Mucosa of descending colon (tissue), 3 donors: ENCODE measurements around the gene ANO3. TPM values are rescaled to one million over a fixed set of nuclear protein-coding genes. Genes with fewer than 3 reads are reported as not detected.

Experiments
- ATAC-seq: fragments of 200-7000 bp; cut with Tn5 transposase; one replicate; pipeline ENCODE4 v1.9.1; 2020; ENCODE audit warnings: mild to moderate bottlenecking, moderate library complexity
- DNase-seq, 3 donors: peaks; one replicate each; pipeline ENCODE4 v3.0.0-alpha.2; 2020
- H3K36me3 ChIP-seq: fragments of 200-600 bp; one replicate; pipeline ENCODE4 v1.8.0; 2021; ENCODE audit warnings: low read depth, mild to moderate bottlenecking
- H3K4me1 ChIP-seq: fragments of 200-600 bp; one replicate; pipeline ENCODE4 v1.8.0; 2021; ENCODE audit warnings: low read depth, mild to moderate bottlenecking
- H3K4me3 ChIP-seq: fragments of 200-600 bp; one replicate; pipeline ENCODE4 v1.8.0; 2021; ENCODE audit warnings: mild to moderate bottlenecking
- H3K9me3 ChIP-seq: fragments of 200-600 bp; one replicate; pipeline ENCODE4 v1.8.0; 2021; ENCODE audit warnings: mild to moderate bottlenecking
- intact Hi-C, 2 donors: fragments of 100-400 bp; cut with DNase I in 1 of 2; cut with micrococcal nuclease in 1 of 2; formaldehyde crosslinking; loops; one replicate each; pipeline versions ENCODE4 v1.11.0 to v1.11.1; 2022; cut with DNase I, micrococcal nuclease
- total RNA-seq, 3 donors: library from RNA; stranded (reverse); fragmentation: NEBNext Ultra II Directional in 2 of 3; extraction: Animal tissue kit (Norgen Biotek cat#: 25700) in 2 of 3; gene quantifications; one replicate each; pipeline versions ENCODE4 v1.2.1 to v1.2.4, GENCODE V29; 2021 to 2023
- TF ChIP-seq, protein P1 (sequence below): fragments of 200-600 bp; IDR thresholded peaks from one replicate; pipeline ENCODE4 v1.8.0; 2022; ENCODE audit warnings: antibody characterized with exemption, mild to moderate bottlenecking
- donor health status: DM: no; HTN: no; CAD: no; lungs with moderate emphysema.
- donor health status: DM: no; HTN: no; CAD: no.
- donor health status: DM: no; HTN: yes; CAD: no.

ANO3 gene
- total RNA-seq, 3 donors from 2014 or later: 0.31 to 1.3 (median 0.35) TPM

DNA sequence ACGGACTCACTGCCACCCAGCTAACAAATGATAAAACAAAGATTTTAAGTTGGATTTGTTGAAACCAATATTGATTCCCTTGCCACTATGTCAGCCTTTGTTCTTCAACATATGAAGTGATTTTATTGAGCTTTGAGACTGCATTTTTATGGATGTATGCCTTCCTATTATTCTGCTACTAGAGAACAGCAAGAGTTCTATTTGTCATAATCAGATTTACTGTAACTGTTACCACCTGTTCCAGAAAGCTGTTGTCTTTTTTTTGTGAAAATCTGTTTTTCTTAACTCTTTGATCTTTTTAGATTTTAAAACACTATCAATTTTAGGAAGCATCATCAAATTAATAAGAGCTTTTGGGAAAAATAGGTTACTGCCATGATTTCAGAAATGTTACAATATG is 125.7 kb downstream of the ANO3 start:
- ATAC-seq: no peak
- intact Hi-C loops: no loop called here
- Histone ChIP-seq H3K4me1 (no peaks in the 10 kb centered on the region), H3K36me3 (no peaks in the 10 kb centered on the region), H3K4me3 (no peak overlapping the region), H3K9me3 (no peaks in the 10 kb centered on the region)
- TF ChIP-seq, protein P1, sequence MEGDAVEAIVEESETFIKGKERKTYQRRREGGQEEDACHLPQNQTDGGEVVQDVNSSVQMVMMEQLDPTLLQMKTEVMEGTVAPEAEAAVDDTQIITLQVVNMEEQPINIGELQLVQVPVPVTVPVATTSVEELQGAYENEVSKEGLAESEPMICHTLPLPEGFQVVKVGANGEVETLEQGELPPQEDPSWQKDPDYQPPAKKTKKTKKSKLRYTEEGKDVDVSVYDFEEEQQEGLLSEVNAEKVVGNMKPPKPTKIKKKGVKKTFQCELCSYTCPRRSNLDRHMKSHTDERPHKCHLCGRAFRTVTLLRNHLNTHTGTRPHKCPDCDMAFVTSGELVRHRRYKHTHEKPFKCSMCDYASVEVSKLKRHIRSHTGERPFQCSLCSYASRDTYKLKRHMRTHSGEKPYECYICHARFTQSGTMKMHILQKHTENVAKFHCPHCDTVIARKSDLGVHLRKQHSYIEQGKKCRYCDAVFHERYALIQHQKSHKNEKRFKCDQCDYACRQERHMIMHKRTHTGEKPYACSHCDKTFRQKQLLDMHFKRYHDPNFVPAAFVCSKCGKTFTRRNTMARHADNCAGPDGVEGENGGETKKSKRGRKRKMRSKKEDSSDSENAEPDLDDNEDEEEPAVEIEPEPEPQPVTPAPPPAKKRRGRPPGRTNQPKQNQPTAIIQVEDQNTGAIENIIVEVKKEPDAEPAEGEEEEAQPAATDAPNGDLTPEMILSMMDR: no peak
- DNase-seq: no peak

DNA sequence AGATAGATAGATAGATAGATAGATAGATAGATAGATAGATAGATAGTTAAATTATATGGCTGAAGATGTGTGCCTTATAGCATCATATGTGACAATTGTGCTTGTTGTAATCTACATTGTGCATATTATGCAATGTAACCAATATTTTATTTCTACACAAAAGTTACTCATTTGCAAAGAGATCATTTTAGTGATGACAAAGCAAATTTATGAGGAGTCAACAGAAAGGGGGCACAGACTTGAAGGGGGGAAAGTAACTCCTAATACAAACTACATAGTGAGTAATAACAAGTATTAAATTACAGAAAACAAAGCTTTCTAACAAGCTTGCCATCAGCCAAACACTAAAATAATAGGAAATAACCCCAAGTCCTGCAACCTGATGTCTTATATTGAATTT is 133.3 kb downstream of the ANO3 start:
- no peaks in the 10 kb centered on the region for H3K9me3 ChIP-seq
- TF ChIP-seq, protein P1: no peak
- H3K4me1 ChIP-seq: no peaks in the 10 kb centered on the region
- intact Hi-C loops: no loop called here
- ATAC-seq: no peak
- no peak overlapping the region for H3K4me3 ChIP-seq
- DNase-seq: no peak
- H3K36me3 ChIP-seq: no peaks in the 10 kb centered on the region

DNA sequence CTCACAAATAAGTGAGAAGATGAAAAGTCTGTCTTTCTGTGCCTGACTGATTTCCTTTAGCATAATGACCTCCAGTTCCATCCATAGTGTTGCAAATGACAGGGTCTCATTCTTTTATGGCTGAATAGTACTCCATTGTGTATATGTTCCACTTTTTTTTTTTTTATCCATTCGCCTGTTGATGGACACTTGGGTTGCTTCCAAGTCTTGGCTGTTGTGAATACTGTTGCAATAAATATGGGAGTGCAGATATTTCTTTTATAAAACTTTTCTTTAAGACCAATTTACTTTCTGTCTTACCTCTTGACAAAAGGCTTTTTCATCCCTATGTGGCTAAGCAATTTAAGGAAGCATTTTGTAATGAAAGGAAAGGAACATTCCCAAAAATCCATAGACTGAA is 135.6 kb downstream of the ANO3 start:
- no peaks in the 10 kb centered on the region for H3K4me1 ChIP-seq
- no peak for DNase-seq
- intact Hi-C loops: no loop called here
- TF ChIP-seq, protein P1: no peak
- no peak for ATAC-seq
- H3K36me3 ChIP-seq: no peaks in the 10 kb centered on the region
- no peaks in the 10 kb centered on the region for H3K9me3 ChIP-seq
- no peak overlapping the region for H3K4me3 ChIP-seq

DNA sequence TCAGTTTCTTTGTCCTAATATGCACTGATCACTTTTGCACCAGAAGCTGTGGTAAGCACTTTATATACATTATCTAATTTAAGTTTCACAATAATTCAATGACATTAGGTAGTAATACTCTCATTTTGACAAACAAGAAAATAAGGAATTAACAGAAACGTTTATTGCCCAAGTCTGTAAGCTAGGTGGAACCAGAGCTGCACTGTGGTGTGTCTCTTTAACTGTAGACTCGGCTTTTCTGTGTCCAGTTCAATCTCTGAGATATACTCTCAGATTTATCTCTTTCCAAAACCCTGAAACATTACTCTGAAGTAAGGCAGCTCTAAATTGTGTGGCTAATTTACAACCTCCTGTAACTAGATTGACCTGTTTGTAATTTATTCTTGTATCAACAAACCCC is 139.1 kb downstream of the ANO3 start:
- H3K9me3 ChIP-seq: no peaks in the 10 kb centered on the region
- no peaks in the 10 kb centered on the region for H3K36me3 ChIP-seq
- H3K4me3 ChIP-seq: no peak overlapping the region
- no peaks in the 10 kb centered on the region for H3K4me1 ChIP-seq
- intact Hi-C loops: no loop called here
- ATAC-seq (no peak), DNase-seq (no peak)
- TF ChIP-seq, protein P1: no peak

DNA sequence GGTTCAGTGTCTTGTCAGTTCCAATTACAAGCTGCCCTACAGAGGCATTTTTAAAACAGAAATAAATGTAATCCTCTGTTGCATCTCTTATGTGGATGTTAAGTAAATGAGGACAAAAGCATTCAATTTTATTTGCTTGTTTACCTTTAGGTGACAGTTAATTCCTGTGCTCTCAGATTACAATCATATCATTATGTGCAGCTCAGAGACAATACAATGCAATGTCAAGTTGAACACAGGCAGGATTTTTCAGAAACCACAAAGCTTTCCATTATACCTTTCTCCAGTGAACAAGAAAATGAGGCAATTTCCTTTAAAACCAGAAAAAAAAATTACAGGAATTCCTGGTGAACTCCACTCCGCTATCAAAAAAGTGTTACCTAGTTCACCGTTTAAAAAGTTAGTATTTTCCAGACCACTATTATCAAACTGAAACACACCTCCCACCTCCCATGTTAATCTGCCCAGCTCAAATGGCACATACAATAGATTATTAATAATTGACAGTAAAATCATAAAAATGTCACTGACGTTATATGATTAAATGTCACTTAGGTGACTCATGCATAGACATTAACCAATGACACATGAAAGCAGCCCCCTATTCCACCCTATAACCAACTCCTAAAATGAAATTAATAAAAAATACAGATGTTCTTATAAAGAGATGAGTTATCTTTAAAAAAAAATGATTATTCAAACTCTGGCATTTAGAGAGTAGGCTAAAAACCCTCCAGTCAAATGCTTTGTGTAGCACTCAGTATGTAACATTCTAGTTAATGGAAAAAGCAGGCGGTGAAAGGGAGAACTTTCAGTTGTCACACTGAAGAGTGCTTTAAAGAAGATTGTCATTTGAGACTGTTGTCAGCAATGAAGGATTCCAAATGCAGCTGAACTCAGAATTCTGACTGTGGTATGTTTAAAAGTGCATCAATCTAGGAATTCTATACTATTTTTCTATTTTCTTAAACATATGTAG is 141.6 kb downstream of the ANO3 start:
- no peak for DNase-seq
- Histone ChIP-seq H3K4me1 (no peaks in the 10 kb centered on the region), H3K9me3 (no peaks in the 10 kb centered on the region), H3K36me3 (no peaks in the 10 kb centered on the region), H3K4me3 (no peak overlapping the region)
- ATAC-seq: no peak
- intact Hi-C loops: no loop called here
- TF ChIP-seq, protein P1: no peak
